Measurements from ENCODE around the gene RSKR.

GRCh38 chr17:28663723-28664122, 49.7 kb upstream of the RSKR start:
- TF ChIP-seq EZH2 (IDR thresholded peaks at IDR 0.05) = no peak
- TF ChIP-seq POLR2AphosphoS5 (IDR thresholded peaks at IDR 0.05; ENCODE audit: borderline replicate concordance, low read depth, low read length) = no peak

Measured in SK-N-MC (cell line).